Astrocyte of the spinal cord (primary cell): ENCODE data around the gene PJA1.

ENCODE experiments used
- DNase-seq: peaks from one replicate; pipeline ENCODE4 v3.0.0; 2011; ENCODE audit warnings: low read depth, low spot score
- H3K4me3 ChIP-seq: 2 replicates; pipeline ENCODE4 v1.5.1; 2011; ENCODE audit warnings: low read depth, mild to moderate bottlenecking, low read length, moderate library complexity
- CTCF ChIP-seq: IDR thresholded peaks from 2 replicates; pipeline ENCODE4 v1.5.1; 2012; ENCODE audit warnings: low read depth, mild to moderate bottlenecking, low read length, inconsistent platforms
- in situ Hi-C: cut with HindIII; loops from 2 replicates; pipeline ENCODE4 v1.10.0; 2017; ENCODE audit warnings: low sequenced_read_pairs

PJA1 gene

GRCh38 chrX:69145714-69146113 is 19.5 kb downstream of the PJA1 start:
- H3K4me3 ChIP-seq, result no peak overlapping the region
- in situ Hi-C loops, result no loop called here
- DNase-seq, result no peak
- TF ChIP-seq CTCF, result no peak

GRCh38 chrX:69144838-69145680 is 20.2 kb downstream of the PJA1 start:
- DNase-seq, result no peak
- H3K4me3 ChIP-seq, result no peak overlapping the region
- in situ Hi-C loops, result no loop called here
- no peak for TF ChIP-seq CTCF

- TF ChIP-seq CTCF, result no peak
- in situ Hi-C loops, result no loop called here
- no peak for DNase-seq
- H3K4me3 ChIP-seq, result no peak overlapping the region
Measured at GRCh38 chrX:69143530-69143929, 21.7 kb downstream of the PJA1 start.

- in situ Hi-C loops, result no loop called here
- TF ChIP-seq CTCF, result no peak
- no peak overlapping the region for H3K4me3 ChIP-seq
- no peak for DNase-seq
Measured at GRCh38 chrX:69142788-69143469, 22.3 kb downstream of the PJA1 start.

- in situ Hi-C loops, result no loop called here
- DNase-seq, result no peak
- no peak overlapping the region for H3K4me3 ChIP-seq
- TF ChIP-seq CTCF, result no peak
Measured at GRCh38 chrX:69140837-69141236, 24.4 kb downstream of the PJA1 start.

GRCh38 chrX:69139516-69139915 is 25.7 kb downstream of the PJA1 start:
- in situ Hi-C loops, result no loop called here
- TF ChIP-seq CTCF, result no peak
- H3K4me3 ChIP-seq, result no peak overlapping the region
- DNase-seq, result no peak
